Stimulated activated CD4-positive, alpha-beta T cell treated with anti-CD3 and anti-CD28 coated beads, Interleukin-4, amount 100 ng/mL, for 4 hours (primary cell): ENCODE data around the gene NPIPB13.
"Not testable (repeated sequence)": the region's sequence is repeated elsewhere in the genome, so short reads cannot be mapped to it uniquely, and the experiment has no call there.

Experiments used
- DNase-seq, 2 experiments: peaks; one replicate each; pipeline ENCODE4 v3.0.0-alpha.2; 2020

Gene NPIPB13

DNA sequence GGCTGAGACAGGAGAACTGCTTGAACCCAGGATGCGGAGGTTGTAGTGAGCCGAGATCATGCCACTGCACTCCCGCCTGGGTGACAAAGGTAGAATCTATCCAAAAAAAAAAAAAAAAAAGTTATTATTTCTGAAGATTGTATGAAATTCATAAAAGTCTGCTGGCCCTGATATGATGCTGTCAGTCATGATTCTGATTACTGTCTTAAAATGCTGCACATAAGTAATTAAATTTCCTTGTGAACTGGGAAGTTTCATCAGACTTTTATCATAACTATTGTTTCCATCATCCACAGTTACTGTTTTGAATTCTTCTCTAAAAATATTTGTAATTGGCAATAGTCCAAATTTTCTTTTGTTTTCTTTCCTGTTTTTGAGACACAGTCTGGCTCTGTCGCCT is at the start of gene NPIPB13:
TSS of gene NPIPB13 (minus strand) at position 101 of the 400 bp plus-strand sequence. CDS start 2,906 bp downstream, outside the sequence.
- not testable (repeated sequence) for DNase-seq

- not testable (repeated sequence) for DNase-seq
Observed at GRCh38 chr16:30282357-30282756, 34.1 kb upstream of the NPIPB13 start.

DNA sequence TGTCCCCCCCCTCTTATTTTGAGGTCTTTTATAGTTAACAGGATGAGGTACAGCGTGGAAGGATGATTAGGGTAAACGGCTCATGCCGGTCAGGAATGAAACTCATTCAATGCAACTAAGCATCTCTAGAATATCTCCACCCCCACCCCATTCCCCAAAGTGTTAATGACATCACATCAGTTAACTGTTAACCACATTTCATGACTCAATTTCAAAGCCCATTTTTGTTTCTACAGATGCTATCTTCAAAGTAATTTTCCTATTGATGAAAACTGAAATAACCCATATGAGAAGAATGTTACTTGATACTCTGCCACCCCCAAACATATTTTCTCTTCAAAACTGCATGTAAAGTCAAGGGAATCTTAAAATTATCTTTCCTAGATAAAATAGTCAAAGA is 30.2 kb upstream of the NPIPB13 start:
- not testable (repeated sequence) for DNase-seq

DNA sequence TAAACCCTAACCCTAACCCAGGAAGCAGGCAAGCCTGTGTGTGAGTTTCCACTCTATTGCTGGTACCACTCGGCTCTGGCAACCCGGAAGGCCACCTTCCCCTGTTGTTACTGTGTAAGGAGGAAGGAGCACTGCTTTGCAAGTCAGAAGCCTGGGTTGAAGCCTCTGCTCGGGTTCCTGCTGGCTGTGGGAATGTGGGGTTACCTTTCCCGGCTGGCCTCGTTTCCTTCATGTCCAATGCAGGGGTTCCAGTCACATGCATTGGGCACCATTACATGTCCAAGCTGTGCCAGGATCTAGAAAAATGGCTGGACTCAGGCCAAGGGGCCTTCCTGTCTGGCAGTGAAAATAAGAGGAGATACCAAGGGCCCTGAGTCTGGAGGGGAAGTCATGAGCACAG is 31.2 kb downstream of the NPIPB13 start:
- DNase-seq = not testable (repeated sequence)

DNA sequence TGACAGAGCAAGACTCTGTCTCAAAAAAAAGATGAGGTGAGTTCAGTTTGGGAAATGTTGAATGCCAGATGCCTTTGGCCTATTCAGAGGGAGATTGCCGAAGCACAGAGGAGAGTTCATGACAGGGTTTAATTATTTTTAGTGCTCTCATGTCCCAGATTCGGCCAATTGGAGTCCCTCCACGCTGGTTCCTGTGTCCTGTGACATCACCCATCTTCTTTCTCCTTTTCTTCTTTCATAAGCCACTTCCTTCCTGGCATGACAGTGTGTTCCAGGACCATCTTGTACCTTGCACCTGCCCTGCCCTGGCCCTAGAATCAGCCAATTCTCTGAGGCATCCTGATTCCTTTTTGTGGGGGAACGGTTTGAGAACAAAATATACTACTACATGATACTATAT is 36.9 kb downstream of the NPIPB13 start:
- not testable (repeated sequence) for DNase-seq

DNA sequence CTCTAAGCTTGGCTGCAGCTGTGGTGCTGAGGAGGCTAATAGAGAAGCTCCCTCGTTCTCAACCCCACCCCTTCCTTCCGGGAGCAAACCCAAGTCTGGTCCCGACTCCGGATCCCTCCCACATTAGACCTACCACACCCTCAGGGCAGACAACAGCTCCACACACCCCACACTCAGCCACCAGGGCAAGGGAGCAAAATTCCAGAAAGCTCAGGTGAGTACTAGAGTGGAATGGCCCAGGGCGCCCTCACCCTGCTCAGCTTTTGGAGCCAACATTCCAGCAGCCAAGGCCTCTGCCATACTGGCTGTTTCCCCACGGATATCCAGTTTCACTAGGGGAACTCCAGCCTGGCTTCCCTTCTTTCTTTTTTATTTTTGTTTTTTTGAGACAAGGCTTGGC is 39.2 kb downstream of the NPIPB13 start:
- DNase-seq = not testable (repeated sequence)

- peak in 1 of 2 experiments; percentile 1 for DNase-seq
Observed at GRCh38 chr16:30207063-30207704, 41.1 kb downstream of the NPIPB13 start.

DNA sequence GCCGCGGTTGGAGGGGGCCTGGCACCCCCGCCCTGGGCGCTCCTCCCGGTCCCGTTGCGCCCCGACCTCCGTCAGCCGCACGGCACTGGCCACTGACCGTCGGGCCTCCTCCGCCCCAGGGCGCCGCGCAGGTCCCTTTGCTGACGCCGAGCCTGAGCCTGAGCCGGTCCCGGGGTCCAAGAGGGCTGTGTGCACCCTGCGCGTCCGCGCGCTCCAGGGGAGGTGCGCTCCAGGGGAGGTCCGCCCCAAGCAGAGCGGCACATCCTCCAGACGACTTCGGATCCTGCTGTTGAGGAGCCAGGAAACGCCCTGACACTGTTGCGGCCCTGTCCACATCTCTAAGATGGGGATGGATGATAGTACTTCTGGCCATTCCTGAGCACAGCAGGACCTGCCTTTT is 42.0 kb downstream of the NPIPB13 start:
- not testable (repeated sequence) for DNase-seq

DNA sequence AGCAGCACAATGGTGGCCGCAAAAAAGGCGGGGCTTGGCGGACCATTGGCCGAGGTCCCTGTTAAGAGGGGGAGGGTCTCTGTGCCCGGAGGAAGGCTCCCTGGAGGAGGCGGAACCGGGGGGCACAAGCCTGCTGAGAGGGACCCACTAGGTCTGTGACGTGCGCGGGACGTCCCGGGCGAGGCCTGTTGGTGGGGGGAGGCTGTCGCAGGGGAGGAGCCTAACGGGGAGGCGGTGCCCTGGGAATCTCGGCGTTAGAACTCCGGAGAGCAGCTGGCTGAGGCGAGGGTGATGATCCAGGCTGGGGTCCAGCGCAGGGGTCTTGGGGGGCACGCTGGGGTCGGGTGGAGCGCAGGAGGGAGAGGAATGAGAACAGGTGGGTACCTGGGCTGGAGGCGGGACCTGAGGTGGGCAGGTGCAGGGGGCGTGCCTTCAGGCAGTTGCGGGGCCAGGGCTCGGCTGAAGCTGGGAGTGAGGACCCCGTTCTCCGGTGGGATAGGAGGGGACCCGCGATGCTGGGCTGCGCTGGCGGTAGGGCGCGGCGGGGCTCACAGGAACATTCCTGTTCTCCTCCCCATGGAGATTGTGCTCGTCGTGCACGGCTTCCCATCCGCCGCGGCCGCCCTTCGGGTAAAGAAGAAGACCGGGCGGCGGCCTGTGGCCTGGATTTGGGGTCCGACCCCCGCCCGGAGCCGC is 42.6 kb downstream of the NPIPB13 start:
- DNase-seq = not testable (repeated sequence)

- DNase-seq = not testable (repeated sequence)
Observed at GRCh38 chr16:30199608-30200343, 48.5 kb downstream of the NPIPB13 start.

GRCh38 chr16:30199049-30199448 is 49.2 kb downstream of the NPIPB13 start, which contains the start of gene SULT1A3:
Gene SULT1A3, plus strand, starts transcription at chr16:30199255. Its CDS starts 1,474 bp downstream, at chr16:30200729.
- DNase-seq = not testable (repeated sequence)
